ENCODE results near the gene TMX2. TPM values are rescaled to one million over a fixed set of nuclear protein-coding genes. Genes with fewer than 3 reads are reported as not detected.
A peak's percentile ranks its signal among the peaks of the same experiment; 100 is the strongest.

The TMX2 gene
- total and polyA plus RNA-seq, 10 of the 15 experiments (the other 5 are each of a cell fraction or from before 2014, with no cell fraction given) = 64.3 to 134 (median 91.6) TPM

- 100% methylated on average over 4 of the region's 4 CpGs for whole genome bisulfite sequencing (ENCODE audit: insufficient coverage, insufficient replicate concordance, low lambda C conversion rate, missing lambda C conversion rate)
- CTCF ChIA-PET = interaction anchor here (0.6 to 6.3 kb wide), 4 partner anchors 8 to 23 kb away, joined by 3 to 62 read pairs (median 18); partner anchors contain the start of gene CTNND1
- no peak overlapping the region for H3K4me2 ChIP-seq (ENCODE audit: control insufficient read depth, insufficient read depth)
Measured at GRCh38 chr11:57787006-57787604, 74.7 kb downstream of the TMX2 start.

More at GRCh38 chr11:57787006-57787604, 74.7 kb downstream of the TMX2 start:
- ChIA-PET SMC1A (ENCODE audit: uncharacterized antibody, unreplicated experiment) (interaction anchor here (1.3 to 13.0 kb wide), 2 partner anchors 25 to 45 kb away, joined by 4 to 197 read pairs; partner anchors contain the start of genes CTNND1 and SELENOH), POLR2A (interaction anchor here (1.2 to 1.5 kb wide), 2 partner anchors 23 to 26 kb away, joined by 6 read pairs; partner anchors contain the start of gene CTNND1), RAD21 (ENCODE audit: unreplicated experiment) (interaction anchor here (1.0 to 6.2 kb wide), 4 partner anchors 9 to 24 kb away, joined by 3 to 73 read pairs (median 4); partner anchors contain the start of gene CTNND1)
- in situ Hi-C loops (cut with MboI) = no loop called here
- DNase-seq (ENCODE audit: low read depth, low spot score) (no peak), ATAC-seq (no peak), FAIRE-seq (no peak)
- peaks cover 2 to 4% of the 10 kb centered on the region in 2 experiments; a peak in 2 of 4 replicates for H3K36me3 ChIP-seq (ENCODE audit: control insufficient read depth in 2 of 2, insufficient read depth in 2 of 2, low read length in 1 of 2)
- TF ChIP-seq DPF2 (IDR thresholded peaks at IDR 0.05) (no peak), BCL3 (IDR thresholded peaks at IDR 0.05; ENCODE audit: borderline replicate concordance, insufficient read depth, low read depth, low read length, poor library complexity, severe bottlenecking) (no peak), SMC3 (IDR thresholded peaks at IDR 0.05; ENCODE audit: borderline replicate concordance, low read length) (no peak), CBX3 (IDR thresholded peaks at IDR 0.05; ENCODE audit: borderline replicate concordance, low read depth) (no peak), JUNB (IDR thresholded peaks at IDR 0.05) (no peak), MYB (IDR thresholded peaks at IDR 0.05; ENCODE audit: borderline replicate concordance, low read depth, low read length) (no peak), ESRRA (IDR thresholded peaks at IDR 0.05; ENCODE audit: low read length) (no peak), SIX5 (IDR thresholded peaks at IDR 0.05; ENCODE audit: low read depth, low read length, severe bottlenecking) (no peak), HCFC1 (IDR thresholded peaks at IDR 0.05; ENCODE audit: low read length) (no peak), CEBPZ (IDR thresholded peaks at IDR 0.05; ENCODE audit: low read depth, low read length) (no peak), SUZ12 (IDR thresholded peaks at IDR 0.05; ENCODE audit: unreplicated experiment) (no peak), ELK1 (IDR thresholded peaks at IDR 0.05; ENCODE audit: low read depth, low read length) (no peak), ZNF24 (IDR thresholded peaks at IDR 0.05) (no peak), SMARCA5 (IDR thresholded peaks at IDR 0.05) (no peak), TBL1XR1 (IDR thresholded peaks at IDR 0.05; ENCODE audit: low read depth, low read length) (no peak), MXI1 (IDR thresholded peaks at IDR 0.05; ENCODE audit: low read depth, low read length) (no peak), PML (IDR thresholded peaks at IDR 0.05; ENCODE audit: low read length) (no peak), SRF (IDR thresholded peaks at IDR 0.05; ENCODE audit: low read depth in 2 of 2, low read length in 2 of 2) (no peak)
- BruUV-seq (replicated peaks) = no TSS peak
- intact Hi-C loops (cut with micrococcal nuclease; ENCODE audit: unreplicated experiment) = loop anchor here (10.0 kb wide), 1 partner anchor 222 kb away; the partner anchor contains the start of gene UBE2L6
- H3K4me3 ChIP-seq = no peak overlapping the region
- H3K27ac ChIP-seq (ENCODE audit: control insufficient read depth, insufficient read depth) = peak overlapping the region; percentile 5; the same call in 1 of the 2 replicates
- H2AFZ ChIP-seq (ENCODE audit: control insufficient read depth, low read depth, low read length) = no peak overlapping the region
- H3K9ac ChIP-seq (ENCODE audit: control insufficient read depth, insufficient read depth, low read length) = no peak overlapping the region
- no peaks in the 10 kb centered on the region for H3K27me3 ChIP-seq (replicated peaks in 1 of 2; ENCODE audit: control insufficient read depth in 2 of 2, insufficient read depth in 2 of 2, low read length in 1 of 2)
- peaks cover 48% of the 10 kb centered on the region for H3K4me1 ChIP-seq (ENCODE audit: control insufficient read depth, insufficient read depth, low read length)
- H4K20me1 ChIP-seq (ENCODE audit: control insufficient read depth, insufficient read depth) = no peaks in the 10 kb centered on the region
- H3K79me2 ChIP-seq (ENCODE audit: control insufficient read depth, insufficient read depth, low read length) = peaks cover 85% of the 10 kb centered on the region
- no peaks in the 10 kb centered on the region for H3K9me3 ChIP-seq (replicated peaks; ENCODE audit: control insufficient read depth, insufficient read depth, low read length)
